SK-N-SH treated with all-trans-retinoic acid at 6 μM for 48 hours (cell line): Measurements from ENCODE around the gene C16orf54.
"Not testable (repeated sequence)": the region's sequence is repeated elsewhere in the genome, so short reads cannot be mapped to it uniquely, and the experiment has no call there.

Source experiments
- ATAC-seq: fragments of 200-7000 bp; cut with Tn5 transposase; 3 replicates; pipeline ENCODE4 v1.9.1; 2020; ENCODE audit warnings: mild to moderate bottlenecking, moderate library complexity
- ARNTL ChIP-seq: fragments of 450-650 bp; formaldehyde crosslinking; IDR thresholded peaks from 2 replicates; pipeline ENCODE4 v1.5.0; 2020; ENCODE audit warnings: low read depth, mild to moderate bottlenecking, moderate library complexity, borderline replicate concordance
- BACH2 ChIP-seq: fragments of 250-450 bp; sonication (Bioruptor Pico); IDR thresholded peaks from 2 replicates; pipeline ENCODE4 v1.9.0; 2021; ENCODE audit warnings: mild to moderate bottlenecking, borderline replicate concordance
- CREB5 ChIP-seq: fragments of 250-450 bp; sonication (Bioruptor Pico); IDR thresholded peaks from 2 replicates; pipeline ENCODE4 v1.5.1; 2020; ENCODE audit warnings: low read depth, mild to moderate bottlenecking, moderate library complexity
- CSDC2 ChIP-seq: fragments of 250-450 bp; sonication (Bioruptor Pico); IDR thresholded peaks from 2 replicates; pipeline ENCODE4 v1.5.0; 2020; ENCODE audit warnings: mild to moderate bottlenecking, moderate library complexity
- CSRNP3 ChIP-seq: fragments of 250-450 bp; sonication (Bioruptor Pico); IDR thresholded peaks from 2 replicates; pipeline ENCODE4 v1.5.1; 2021; ENCODE audit warnings: mild to moderate bottlenecking, moderate library complexity
- GLIS3 ChIP-seq: fragments of 250-450 bp; sonication (Bioruptor Pico); IDR thresholded peaks from 2 replicates; pipeline ENCODE4 v1.5.0; 2020; ENCODE audit warnings: mild to moderate bottlenecking, moderate library complexity
- ISL1 ChIP-seq: fragments of 250-450 bp; sonication (Bioruptor Pico); IDR thresholded peaks from 2 replicates; pipeline ENCODE4 v2.1.2; 2022; ENCODE audit warnings: mild to moderate bottlenecking, moderate library complexity
- OSR1 ChIP-seq: fragments of 250-450 bp; sonication (Bioruptor Pico); IDR thresholded peaks from 2 replicates; pipeline ENCODE4 v1.8.0; 2022; ENCODE audit warnings: moderate library complexity, mild to moderate bottlenecking, inconsistent platforms
- PATZ1 ChIP-seq: fragments of 250-450 bp; sonication (Bioruptor Pico); IDR thresholded peaks from 2 replicates; pipeline ENCODE4 v1.8.0; 2020; ENCODE audit warnings: mild to moderate bottlenecking, moderate library complexity, borderline replicate concordance
- POU6F1 ChIP-seq: fragments of 250-450 bp; sonication (Bioruptor Pico); IDR thresholded peaks from 2 replicates; pipeline ENCODE4 v1.8.0; 2021; ENCODE audit warnings: low read depth, mild to moderate bottlenecking, moderate library complexity, borderline replicate concordance
- PPARA ChIP-seq: fragments of 250-450 bp; sonication (Bioruptor Pico); IDR thresholded peaks from 2 replicates; pipeline ENCODE4 v1.5.0; 2020; ENCODE audit warnings: mild to moderate bottlenecking, borderline replicate concordance
- RARB ChIP-seq: fragments of 250-450 bp; sonication (Bioruptor Pico); IDR thresholded peaks from 2 replicates; pipeline ENCODE4 v1.8.0; 2021; ENCODE audit warnings: mild to moderate bottlenecking, moderate library complexity
- SNAI2 ChIP-seq: fragments of 250-450 bp; sonication (Bioruptor Pico); IDR thresholded peaks from 2 replicates; pipeline ENCODE4 v1.5.0; 2020; ENCODE audit warnings: mild to moderate bottlenecking, moderate library complexity
- TCF4 ChIP-seq: fragments of 250-450 bp; sonication (Bioruptor Pico); IDR thresholded peaks from 2 replicates; pipeline ENCODE4 v1.8.0; 2021; ENCODE audit warnings: mild to moderate bottlenecking, moderate library complexity, borderline replicate concordance
- TOX ChIP-seq: fragments of 250-450 bp; sonication (Bioruptor Pico); IDR thresholded peaks from 2 replicates; pipeline ENCODE4 v1.8.0; 2021; ENCODE audit warnings: mild to moderate bottlenecking, moderate library complexity, borderline replicate concordance
- TSHZ2 ChIP-seq: fragments of 250-450 bp; sonication (Bioruptor Pico); IDR thresholded peaks from 2 replicates; pipeline ENCODE4 v1.5.0; 2020; ENCODE audit warnings: mild to moderate bottlenecking, moderate library complexity
- ZC3H10 ChIP-seq: fragments of 250-450 bp; sonication (Bioruptor Pico); IDR thresholded peaks from 2 replicates; pipeline ENCODE4 v1.5.1; 2021; ENCODE audit warnings: mild to moderate bottlenecking, moderate library complexity
- ZFP3 ChIP-seq: fragments of 250-450 bp; sonication (Bioruptor Pico); IDR thresholded peaks from 2 replicates; pipeline ENCODE4 v1.5.0; 2020; ENCODE audit warnings: mild to moderate bottlenecking, moderate library complexity
- ZFP30 ChIP-seq: fragments of 450-650 bp; formaldehyde crosslinking; IDR thresholded peaks from 2 replicates; pipeline ENCODE4 v1.5.0; 2022; ENCODE audit warnings: mild to moderate bottlenecking, moderate library complexity
- ZNF565 ChIP-seq: fragments of 450-650 bp; formaldehyde crosslinking; conservative IDR thresholded peaks from 2 replicates; pipeline ENCODE4 v1.5.0; 2020; ENCODE audit warnings: low read depth, mild to moderate bottlenecking, moderate library complexity
- ZNF70 ChIP-seq: fragments of 450-650 bp; formaldehyde crosslinking; IDR thresholded peaks from 2 replicates; pipeline ENCODE4 v1.5.0; 2020; ENCODE audit warnings: mild to moderate bottlenecking, moderate library complexity
- ZNF8 ChIP-seq: fragments of 450-650 bp; formaldehyde crosslinking; IDR thresholded peaks from 2 replicates; pipeline ENCODE4 v1.5.0; 2020; ENCODE audit warnings: mild to moderate bottlenecking, moderate library complexity

Gene C16orf54

GRCh38 chr16:29745853-29746345 lies at the start of gene C16orf54:
TSS of gene C16orf54 (minus strand) at chr16:29745990. CDS start at chr16:29744951, 1,039 bp downstream.
- no peak for ATAC-seq
- TF ChIP-seq OSR1 (no peak), ZNF8 (CRISPR knock-in tag) (no peak), GLIS3 (no peak), TSHZ2 (no peak), PATZ1 (CRISPR knock-in tag) (no peak), SNAI2 (no peak), BACH2 (CRISPR knock-in tag) (no peak), ZC3H10 (CRISPR knock-in tag) (no peak), RARB (no peak), ZNF70 (no peak), CREB5 (CRISPR knock-in tag) (no peak), POU6F1 (CRISPR knock-in tag) (no peak), ARNTL (CRISPR knock-in tag) (no peak), ZNF565 (CRISPR knock-in tag) (no peak), CSDC2 (CRISPR knock-in tag) (no peak)
- TF ChIP-seq, all 23 proteins: peak for 0

- no peak for ATAC-seq
- no peak for TF ChIP-seq TCF4 (CRISPR knock-in tag)
- TF ChIP-seq GLIS3: no peak
- no peak for TF ChIP-seq ARNTL (CRISPR knock-in tag)
- no peak for TF ChIP-seq ZNF565 (CRISPR knock-in tag)
- no peak for TF ChIP-seq ZFP3 (CRISPR knock-in tag)
- no peak for TF ChIP-seq RARB
- no peak for TF ChIP-seq ZNF70
- no peak for TF ChIP-seq ZFP30 (CRISPR knock-in tag)
- TF ChIP-seq CSDC2 (CRISPR knock-in tag): no peak
- no peak for TF ChIP-seq CSRNP3 (CRISPR knock-in tag)
- no peak for TF ChIP-seq PPARA (CRISPR knock-in tag)
- no peak for TF ChIP-seq OSR1
- no peak for TF ChIP-seq TOX (CRISPR knock-in tag)
- no peak for TF ChIP-seq CREB5 (CRISPR knock-in tag)
- TF ChIP-seq ISL1 (CRISPR knock-in tag): no peak
- no peak for TF ChIP-seq PATZ1 (CRISPR knock-in tag)
- TF ChIP-seq, all 23 proteins: peak for 0
Observed at GRCh38 chr16:29794231-29794710, 48.5 kb upstream of the C16orf54 start.

GRCh38 chr16:29793153-29793552 lies 47.4 kb upstream of the C16orf54 start:
- ATAC-seq: not testable (repeated sequence)
